HCT116 (cell line): Measurements from ENCODE around the gene HHLA2.

Source experiments
- CEBPB ChIP-seq: IDR thresholded peaks from 2 replicates; pipeline ENCODE4 v1.6.1; 2012; ENCODE audit warnings: low read depth
- CTCF ChIP-seq, 3 experiments: fragments of 200-600 bp in 1 of 3; sonication (generic) in 1 of 3; IDR thresholded peaks in 2 of 3; conservative IDR thresholded peaks in 1 of 3; 2 replicates each; pipeline ENCODE4 v1.5.1; 2012 to 2017; ENCODE audit warnings: low read depth in 2 of 3, low read length in 2 of 3, antibody characterized with exemption in 1 of 3, borderline replicate concordance in 1 of 3, control low read depth in 1 of 3, mild to moderate bottlenecking in 1 of 3, mixed read lengths in 1 of 3, mixed run types in 1 of 3, moderate library complexity in 1 of 3; ENCODE audit not compliant: insufficient read depth in 1 of 3
- EGR1 ChIP-seq: IDR thresholded peaks from 2 replicates; pipeline ENCODE4 v1.6.1; 2012; ENCODE audit warnings: low read depth
- ELF1 ChIP-seq: IDR thresholded peaks from 2 replicates; pipeline ENCODE4 v1.6.1; 2012; ENCODE audit warnings: low read depth, borderline replicate concordance
- EZH2phosphoT487 ChIP-seq: fragments of 200-600 bp; IDR thresholded peaks from 2 replicates; pipeline ENCODE4 v1.6.1; 2018; ENCODE audit warnings: antibody characterized with exemption, borderline replicate concordance
- MAX ChIP-seq: IDR thresholded peaks from 2 replicates; pipeline ENCODE4 v1.6.1; 2012
- POLR2A ChIP-seq: IDR thresholded peaks from 2 replicates; pipeline ENCODE4 v1.7.0; 2011; ENCODE audit warnings: borderline replicate concordance; ENCODE audit not compliant: insufficient read depth, insufficient read length; ENCODE audit errors: extremely low read depth
- RAD21 ChIP-seq: IDR thresholded peaks from 2 replicates; pipeline ENCODE4 v1.6.1; 2012; ENCODE audit warnings: low read depth, mild to moderate bottlenecking
- TCF7L2 ChIP-seq: IDR thresholded peaks from 2 replicates; pipeline ENCODE4 v1.7.0; 2011; ENCODE audit warnings: borderline replicate concordance, inconsistent platforms; ENCODE audit not compliant: insufficient read depth, insufficient read length; ENCODE audit errors: extremely low read depth
- YY1 ChIP-seq: IDR thresholded peaks from 2 replicates; pipeline ENCODE4 v1.6.1; 2011; ENCODE audit warnings: low read length, low read depth, moderate library complexity, mild to moderate bottlenecking; ENCODE audit not compliant: insufficient replicate concordance; ENCODE audit errors: extremely low read depth
- ZBTB33 ChIP-seq: IDR thresholded peaks from 2 replicates; pipeline ENCODE4 v1.6.1; 2011; ENCODE audit warnings: mild to moderate bottlenecking, low read length, moderate library complexity; ENCODE audit not compliant: insufficient replicate concordance; ENCODE audit errors: extremely low read depth
- ZFX ChIP-seq: fragments of 450-650 bp; IDR thresholded peaks from 2 replicates; pipeline ENCODE4 v1.6.1; 2017

- TF ChIP-seq POLR2A = no peak
- TF ChIP-seq MAX = no peak
- TF ChIP-seq ZFX = no peak
- no peak for TF ChIP-seq CTCF (IDR thresholded peaks at IDR 0.05 in 2 of 3, conservative IDR thresholded peaks at IDR 0.05 in 1 of 3; ENCODE audit: borderline replicate concordance in 1 of 3, insufficient read depth in 1 of 3, low read depth in 2 of 3, low read length in 2 of 3)
- no peak for TF ChIP-seq TCF7L2
- no peak for TF ChIP-seq ZBTB33
- no peak for TF ChIP-seq CEBPB
- no peak for TF ChIP-seq YY1
- no peak for TF ChIP-seq EGR1
- no peak for TF ChIP-seq EZH2phosphoT487
- no peak for TF ChIP-seq RAD21
- TF ChIP-seq ELF1 = no peak
Observed at GRCh38 chr3:108376026-108376425, 79.7 kb downstream of the HHLA2 start.
